Type B pancreatic cell (in vitro differentiated cells): Measurements from ENCODE around the gene CELF4. TPM values are rescaled to one million over a fixed set of nuclear protein-coding genes. Genes with fewer than 3 reads are reported as not detected.

Experiments
- DNase-seq: peaks from one replicate; pipeline ENCODE4 v3.0.0; 2021; ENCODE audit warnings: mixed read lengths; ENCODE audit not compliant: unreplicated experiment; ENCODE audit errors: extremely low spot score
- H3K27ac Mint-ChIP-seq: 2 replicates; pipeline ENCODE4 v1.8.0; 2021; ENCODE audit warnings: mild to moderate bottlenecking, mixed read lengths
- H3K27me3 Mint-ChIP-seq: 2 replicates; pipeline ENCODE4 v1.8.0; 2021; ENCODE audit warnings: mixed read lengths
- H3K36me3 Mint-ChIP-seq: 2 replicates; pipeline ENCODE4 v1.8.0; 2021; ENCODE audit warnings: mixed read lengths
- H3K4me1 Mint-ChIP-seq: one replicate; pipeline ENCODE4 v1.8.0; 2021; ENCODE audit warnings: mixed read lengths; ENCODE audit not compliant: unreplicated experiment
- H3K4me3 Mint-ChIP-seq: 2 replicates; pipeline ENCODE4 v1.8.0; 2021; ENCODE audit warnings: mild to moderate bottlenecking, mixed read lengths
- H3K9me3 Mint-ChIP-seq: 2 replicates; pipeline ENCODE4 v1.8.0; 2021; ENCODE audit warnings: mixed read lengths
- total RNA-seq: library from RNA; stranded (reverse); gene quantifications from 2 replicates; pipeline ENCODE4 v1.2.1, GENCODE V29; 2021; ENCODE audit warnings: low replicate concordance
- TF ChIP-seq, protein P1 (sequence below): fragments of 200-600 bp; sonication (generic); conservative IDR thresholded peaks from 2 replicates; pipeline ENCODE4 v1.5.0; 2021; ENCODE audit warnings: antibody characterized with exemption, mild to moderate bottlenecking

The CELF4 gene
- total RNA-seq, 1 donor from 2014 or later: 9.2 TPM

DNA sequence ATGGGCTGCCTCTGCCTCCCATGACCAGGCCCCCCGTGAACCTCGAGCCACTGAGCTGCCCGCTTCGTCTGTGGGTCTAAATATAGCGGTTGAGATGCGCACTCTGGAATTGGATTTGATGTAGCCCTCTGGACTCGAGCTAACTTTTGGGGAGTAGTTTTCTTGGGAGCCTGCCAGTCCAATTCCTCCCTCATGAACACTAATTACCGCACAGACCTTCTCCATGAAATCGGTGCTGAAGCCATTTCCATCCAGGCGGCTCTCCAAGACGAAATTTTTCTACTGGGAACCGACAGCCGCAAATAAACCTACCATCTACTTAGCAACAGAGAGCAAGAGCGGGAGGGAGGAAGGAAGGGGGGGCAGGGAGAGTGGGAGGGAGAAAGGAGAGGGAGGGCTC, 63.6 kb downstream of the CELF4 start:
- no peak overlapping the region for H3K27ac Mint-ChIP-seq
- TF ChIP-seq, protein P1, sequence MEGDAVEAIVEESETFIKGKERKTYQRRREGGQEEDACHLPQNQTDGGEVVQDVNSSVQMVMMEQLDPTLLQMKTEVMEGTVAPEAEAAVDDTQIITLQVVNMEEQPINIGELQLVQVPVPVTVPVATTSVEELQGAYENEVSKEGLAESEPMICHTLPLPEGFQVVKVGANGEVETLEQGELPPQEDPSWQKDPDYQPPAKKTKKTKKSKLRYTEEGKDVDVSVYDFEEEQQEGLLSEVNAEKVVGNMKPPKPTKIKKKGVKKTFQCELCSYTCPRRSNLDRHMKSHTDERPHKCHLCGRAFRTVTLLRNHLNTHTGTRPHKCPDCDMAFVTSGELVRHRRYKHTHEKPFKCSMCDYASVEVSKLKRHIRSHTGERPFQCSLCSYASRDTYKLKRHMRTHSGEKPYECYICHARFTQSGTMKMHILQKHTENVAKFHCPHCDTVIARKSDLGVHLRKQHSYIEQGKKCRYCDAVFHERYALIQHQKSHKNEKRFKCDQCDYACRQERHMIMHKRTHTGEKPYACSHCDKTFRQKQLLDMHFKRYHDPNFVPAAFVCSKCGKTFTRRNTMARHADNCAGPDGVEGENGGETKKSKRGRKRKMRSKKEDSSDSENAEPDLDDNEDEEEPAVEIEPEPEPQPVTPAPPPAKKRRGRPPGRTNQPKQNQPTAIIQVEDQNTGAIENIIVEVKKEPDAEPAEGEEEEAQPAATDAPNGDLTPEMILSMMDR: no peak
- H3K4me1 Mint-ChIP-seq: peaks cover 26% of the 10 kb centered on the region
- H3K9me3 Mint-ChIP-seq: no peaks in the 10 kb centered on the region
- H3K36me3 Mint-ChIP-seq: no peaks in the 10 kb centered on the region
- no peak for DNase-seq
- no peak overlapping the region for H3K4me3 Mint-ChIP-seq
- no peaks in the 10 kb centered on the region for H3K27me3 Mint-ChIP-seq

DNA sequence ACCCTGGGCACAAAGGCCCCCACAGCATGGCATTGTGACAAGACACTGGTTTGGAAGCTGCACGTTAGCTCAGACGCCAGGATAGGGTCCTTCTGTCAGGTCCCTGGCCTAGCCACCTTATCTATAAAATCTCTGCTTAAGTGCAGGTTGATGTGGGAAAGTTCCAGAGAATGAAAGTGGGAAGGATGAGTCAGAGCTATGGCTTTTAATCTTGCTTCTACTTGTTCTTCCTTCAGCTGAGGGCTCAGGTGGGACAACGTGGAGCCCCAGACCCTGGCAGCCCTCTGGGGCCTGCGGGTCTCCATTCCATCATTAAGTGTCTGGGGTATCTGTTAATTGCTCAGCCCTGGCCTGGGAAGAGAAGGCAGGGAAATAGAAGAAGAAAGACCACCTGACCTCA, 64.5 kb downstream of the CELF4 start:
- H3K27me3 Mint-ChIP-seq: no peaks in the 10 kb centered on the region
- peaks cover 26% of the 10 kb centered on the region for H3K4me1 Mint-ChIP-seq
- no peaks in the 10 kb centered on the region for H3K9me3 Mint-ChIP-seq
- H3K4me3 Mint-ChIP-seq: no peak overlapping the region
- DNase-seq: no peak
- TF ChIP-seq, protein P1: no peak
- H3K36me3 Mint-ChIP-seq: no peaks in the 10 kb centered on the region
- no peak overlapping the region for H3K27ac Mint-ChIP-seq

DNA sequence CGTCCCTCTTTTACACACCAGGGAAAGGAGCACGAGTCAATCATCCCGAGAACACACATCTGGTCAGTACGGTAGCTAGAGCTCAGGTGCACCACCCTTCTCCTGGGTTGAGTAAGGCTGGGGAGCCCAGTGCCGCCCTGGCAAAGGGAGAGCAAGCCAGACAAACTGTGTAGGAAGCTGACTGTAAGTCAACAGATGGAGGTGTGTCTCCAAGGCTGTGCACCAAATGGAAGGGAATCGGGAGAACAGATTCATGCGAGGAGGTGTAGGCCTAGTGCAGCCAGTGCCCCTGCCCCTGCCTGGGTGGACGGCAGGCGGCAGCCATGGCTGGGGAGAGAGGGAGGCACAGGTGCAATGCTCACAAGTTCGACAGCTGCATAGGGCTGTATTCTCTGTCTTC, 65.7 kb downstream of the CELF4 start:
- no peak for DNase-seq
- H3K4me1 Mint-ChIP-seq: peaks cover 26% of the 10 kb centered on the region
- TF ChIP-seq, protein P1: no peak
- H3K4me3 Mint-ChIP-seq: no peak overlapping the region
- no peak overlapping the region for H3K27ac Mint-ChIP-seq
- peaks cover 3% of the 10 kb centered on the region for H3K27me3 Mint-ChIP-seq
- no peaks in the 10 kb centered on the region for H3K36me3 Mint-ChIP-seq
- H3K9me3 Mint-ChIP-seq: no peaks in the 10 kb centered on the region

DNA sequence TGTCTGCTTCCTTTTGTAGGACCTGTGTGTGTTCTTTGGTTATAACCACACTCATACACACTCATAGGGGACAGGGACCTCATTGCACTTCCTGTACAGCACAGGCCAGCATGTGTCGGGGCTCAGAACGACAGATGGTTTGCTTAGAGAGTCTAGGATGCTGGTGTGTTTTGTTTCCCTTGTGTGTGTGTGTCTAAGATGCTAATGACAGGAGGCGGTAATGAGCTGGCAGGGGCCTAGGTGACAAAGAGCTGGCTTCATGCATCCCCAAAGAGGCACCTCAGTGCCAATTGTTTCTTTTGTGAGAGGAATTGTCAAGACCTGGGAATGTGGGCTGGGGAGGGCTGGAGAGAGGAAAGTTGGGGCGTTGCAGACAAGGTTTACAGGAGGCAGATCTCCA, 66.6 kb downstream of the CELF4 start:
- H3K9me3 Mint-ChIP-seq: no peaks in the 10 kb centered on the region
- H3K4me1 Mint-ChIP-seq: peaks cover 23% of the 10 kb centered on the region
- H3K27ac Mint-ChIP-seq: peak overlapping the region; percentile 24
- TF ChIP-seq, protein P1: no peak
- H3K27me3 Mint-ChIP-seq: peaks cover 3% of the 10 kb centered on the region
- no peak overlapping the region for H3K4me3 Mint-ChIP-seq
- no peak for DNase-seq
- H3K36me3 Mint-ChIP-seq: no peaks in the 10 kb centered on the region

DNA sequence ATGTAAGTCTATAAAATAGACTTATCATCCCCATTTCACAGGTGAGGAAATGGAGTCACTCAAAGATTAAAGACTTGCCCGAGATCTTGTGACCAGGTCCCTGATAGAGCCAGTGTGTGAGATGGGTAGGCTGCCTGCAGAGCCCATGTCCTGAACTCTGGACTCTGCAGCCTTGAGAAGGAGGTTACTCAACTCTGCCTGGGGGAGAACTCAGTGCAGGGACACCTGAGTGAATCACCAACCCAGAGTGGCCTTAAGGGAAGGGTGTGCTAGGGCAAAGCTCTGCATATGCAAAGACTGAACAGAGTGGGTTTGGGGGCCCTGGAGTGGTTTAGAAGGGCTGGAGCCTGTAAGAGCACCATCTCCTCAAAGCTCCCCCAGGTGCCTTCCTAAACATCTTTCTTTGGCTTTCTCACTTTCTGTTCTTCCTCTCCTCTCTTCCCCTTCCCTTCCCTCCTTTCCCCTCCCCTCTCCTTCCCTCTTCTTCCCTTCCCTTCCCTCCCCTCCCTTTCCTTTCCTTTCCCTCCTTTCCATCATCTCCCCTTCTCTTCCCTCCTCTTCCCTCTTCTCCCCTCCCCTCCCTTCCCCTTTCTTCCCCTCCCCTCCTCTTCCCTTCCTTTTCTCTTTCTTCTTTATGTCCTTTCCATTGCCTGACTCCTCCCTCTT, 67.6 kb downstream of the CELF4 start:
- H3K36me3 Mint-ChIP-seq: no peaks in the 10 kb centered on the region
- H3K4me1 Mint-ChIP-seq: peaks cover 27% of the 10 kb centered on the region
- H3K4me3 Mint-ChIP-seq: no peak overlapping the region
- H3K27ac Mint-ChIP-seq: no peak overlapping the region
- no peaks in the 10 kb centered on the region for H3K9me3 Mint-ChIP-seq
- peaks cover 6% of the 10 kb centered on the region for H3K27me3 Mint-ChIP-seq
- DNase-seq: no peak
- TF ChIP-seq, protein P1: no peak

DNA sequence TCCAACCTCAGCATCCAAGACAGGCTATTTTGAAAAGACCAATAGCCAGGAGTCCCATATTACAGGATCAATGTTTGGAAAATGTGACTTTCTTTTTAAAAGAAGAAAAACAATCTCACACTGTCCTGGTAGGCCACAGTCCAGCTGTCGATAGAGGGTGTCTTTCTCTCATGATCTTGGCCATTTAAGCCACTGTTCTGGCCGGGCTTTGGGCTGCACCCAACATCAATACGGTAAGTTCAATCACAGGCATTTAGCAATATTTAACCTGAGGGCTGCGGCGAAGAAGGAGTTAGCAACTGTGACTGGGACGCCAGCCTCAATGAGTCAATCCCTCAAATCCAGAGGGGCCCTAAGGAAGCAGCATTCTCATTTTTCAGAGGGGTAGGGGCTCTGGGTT, 69.0 kb downstream of the CELF4 start:
- H3K27me3 Mint-ChIP-seq: peaks cover 10% of the 10 kb centered on the region
- H3K27ac Mint-ChIP-seq: no peak overlapping the region
- no peak for DNase-seq
- H3K9me3 Mint-ChIP-seq: no peaks in the 10 kb centered on the region
- H3K4me3 Mint-ChIP-seq: no peak overlapping the region
- H3K4me1 Mint-ChIP-seq: peaks cover 24% of the 10 kb centered on the region
- TF ChIP-seq, protein P1: no peak
- no peaks in the 10 kb centered on the region for H3K36me3 Mint-ChIP-seq
